Measurements from ENCODE around the gene OCEL1. TPM values are rescaled to one million over a fixed set of nuclear protein-coding genes. Genes with fewer than 3 reads are reported as not detected.

OCEL1 gene, protein sequence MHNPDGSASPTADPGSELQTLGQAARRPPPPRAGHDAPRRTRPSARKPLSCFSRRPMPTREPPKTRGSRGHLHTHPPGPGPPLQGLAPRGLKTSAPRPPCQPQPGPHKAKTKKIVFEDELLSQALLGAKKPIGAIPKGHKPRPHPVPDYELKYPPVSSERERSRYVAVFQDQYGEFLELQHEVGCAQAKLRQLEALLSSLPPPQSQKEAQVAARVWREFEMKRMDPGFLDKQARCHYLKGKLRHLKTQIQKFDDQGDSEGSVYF
- total RNA-seq (10 to 100 TPM; 21.5 to 33.3 (median 23.0) TPM), total RNA-seq (0.58 to 13.6 (median 6.1) reads per million in 29 experiments)
- 18.3 TPM for total RNA-seq (2013)

DNA sequence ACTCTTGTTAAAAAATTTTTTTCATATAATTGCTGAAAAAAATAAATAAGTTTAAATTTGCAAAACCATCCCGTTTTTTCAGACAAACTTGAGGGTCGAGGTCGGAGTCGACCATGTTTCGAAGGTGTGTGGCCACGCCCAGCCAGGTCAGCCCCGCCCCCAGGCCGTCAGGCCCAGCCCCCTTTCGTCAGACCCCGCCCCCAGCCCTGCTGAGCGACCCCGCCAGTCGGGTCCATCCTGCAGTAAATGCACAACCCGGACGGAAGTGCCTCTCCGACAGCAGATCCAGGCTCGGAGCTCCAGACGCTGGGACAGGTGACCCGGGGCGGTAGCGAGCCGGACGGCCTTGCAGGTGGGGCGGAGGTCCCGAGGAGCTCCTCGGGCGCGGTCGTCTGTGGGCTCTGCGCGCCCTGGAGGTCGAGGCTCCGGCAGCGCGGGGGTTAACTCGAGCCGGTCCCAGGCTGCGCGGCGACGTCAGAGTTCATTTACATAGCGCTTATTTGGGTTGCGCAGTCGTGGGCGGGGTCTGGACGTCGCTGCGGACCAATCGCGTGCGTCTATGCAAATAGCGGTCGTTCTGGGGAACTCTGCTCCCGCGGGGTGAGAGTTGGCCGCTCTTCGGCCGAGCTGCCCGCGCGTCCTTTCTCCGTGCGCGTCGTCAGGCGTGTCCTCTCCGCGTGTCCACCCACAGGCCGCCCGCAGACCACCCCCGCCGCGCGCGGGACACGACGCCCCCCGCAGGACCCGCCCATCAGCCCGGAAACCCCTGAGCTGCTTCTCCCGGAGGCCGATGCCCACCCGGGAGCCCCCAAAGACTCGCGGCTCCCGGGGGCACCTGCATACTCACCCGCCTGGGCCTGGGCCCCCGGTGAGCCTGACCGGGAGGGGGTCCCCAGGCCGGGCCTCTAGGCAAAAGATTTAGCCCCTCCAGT is at the start of gene OCEL1:
OCEL1 (plus strand) TSS at position 225 of the 932 bp plus-strand sequence; CDS start at position 247, 22 bp downstream.
- Mint-ChIP-seq H3K36me3 (no peaks in the 10 kb centered on the region), H3K9me3 (no peaks in the 10 kb centered on the region), H3K27me3 (no peaks in the 10 kb centered on the region), H3K4me3 (peak within 1 kb of the TSS; percentile 85 to 95 (median 91)), H3K4me1 (peaks cover 7 to 15% (median 9%) of the 10 kb centered on the region in 3 donors), H3K27ac (peak within 1 kb of the TSS; percentile 97 to 99)
- WGBS (ENCODE audit: insufficient coverage) = under 1% methylated on average over 90 of the region's 90 CpGs
- Histone ChIP-seq H3K9me3 (no peaks in the 10 kb centered on the region), H3K27me3 (replicated peaks in 1 of 2; ENCODE audit: control insufficient read depth in 2 of 2, extremely low read depth in 1 of 2, insufficient read depth in 2 of 2, low read length in 1 of 2) (no peaks in the 10 kb centered on the region), H3K4me1 (ENCODE audit: control insufficient read depth in 1 of 2, extremely low read depth in 1 of 2, insufficient read depth in 2 of 2, low read length in 2 of 2) (peaks cover 0 to 23% of the 10 kb centered on the region in 2 experiments), H3K4me3 (ENCODE audit: control insufficient read depth in 1 of 2, extremely low read depth in 1 of 2, low read length in 1 of 2) (peak within 1 kb of the TSS; percentile 60 to 73), H3K36me3 (ENCODE audit: control insufficient read depth in 2 of 2, extremely low read depth in 1 of 2, insufficient read depth in 1 of 2, low read length in 1 of 2) (peaks cover 4 to 6% of the 10 kb centered on the region in 2 donors), H3K27ac (ENCODE audit: low read length) (peak within 1 kb of the TSS; percentile 79)
- ChIA-PET CTCF (interaction anchor here (0.7 to 2.3 kb wide), 4 partner anchors 11 to 710 kb away, joined by 3 to 6 read pairs (median 4); partner anchors contain the start of genes BABAM1 (in 1 of the 2) and USE1 (in 1 of the 2)), POLR2A (interaction anchor here in 1 of 2 donors (0.6 to 0.7 kb wide), 2 partner anchors 17 to 843 kb away, joined by 4 to 12 read pairs; no protein-coding TSS in a partner anchor)
- ATAC-seq (replicated peaks in 1 of 4) (peak; percentile 90 to 93 (median 92)), DNase-seq (peak; percentile 90 to 99 (median 95))

- Mint-ChIP-seq H3K9me3 (no peaks in the 10 kb centered on the region), H3K27me3 (no peaks in the 10 kb centered on the region), H3K4me3 (no peak overlapping the region), H3K4me1 (peaks cover 4 to 6% (median 5%) of the 10 kb centered on the region in 3 donors), H3K27ac (no peak overlapping the region), H3K36me3 (peaks cover 23% of the 10 kb centered on the region)
- POLR2A ChIA-PET = no interaction called here
- peaks cover 2 to 13% of the 10 kb centered on the region in 2 experiments for H3K4me1 ChIP-seq (ENCODE audit: control insufficient read depth in 1 of 2, extremely low read depth in 1 of 2, insufficient read depth in 2 of 2, low read length in 2 of 2)
- H3K9me3 ChIP-seq = no peaks in the 10 kb centered on the region
- H3K27ac ChIP-seq (ENCODE audit: low read length) = no peak overlapping the region
- DNase-seq = no peak
- 98% methylated on average over 5 of the region's 10 CpGs for WGBS (ENCODE audit: insufficient coverage)
- H3K36me3 ChIP-seq (ENCODE audit: control insufficient read depth in 2 of 2, extremely low read depth in 1 of 2, insufficient read depth in 1 of 2, low read length in 1 of 2) = peaks cover 33 to 49% of the 10 kb centered on the region in 2 donors
- CTCF ChIA-PET = interaction anchor here in 1 of 2 donors (0.7 kb wide), 1 partner anchor 409 kb away, joined by 4 read pairs; no protein-coding TSS in a partner anchor
- no peak for ATAC-seq (replicated peaks in 1 of 4)
- no peaks in the 10 kb centered on the region for H3K27me3 ChIP-seq (replicated peaks in 1 of 2; ENCODE audit: control insufficient read depth in 2 of 2, extremely low read depth in 1 of 2, insufficient read depth in 2 of 2, low read length in 1 of 2)
- H3K4me3 ChIP-seq (ENCODE audit: control insufficient read depth in 1 of 2, extremely low read depth in 1 of 2, low read length in 1 of 2) = no peak overlapping the region
These were observed 47.7 kb upstream of the OCEL1 start for GRCh38 chr19:17178291-17178690.

DNA sequence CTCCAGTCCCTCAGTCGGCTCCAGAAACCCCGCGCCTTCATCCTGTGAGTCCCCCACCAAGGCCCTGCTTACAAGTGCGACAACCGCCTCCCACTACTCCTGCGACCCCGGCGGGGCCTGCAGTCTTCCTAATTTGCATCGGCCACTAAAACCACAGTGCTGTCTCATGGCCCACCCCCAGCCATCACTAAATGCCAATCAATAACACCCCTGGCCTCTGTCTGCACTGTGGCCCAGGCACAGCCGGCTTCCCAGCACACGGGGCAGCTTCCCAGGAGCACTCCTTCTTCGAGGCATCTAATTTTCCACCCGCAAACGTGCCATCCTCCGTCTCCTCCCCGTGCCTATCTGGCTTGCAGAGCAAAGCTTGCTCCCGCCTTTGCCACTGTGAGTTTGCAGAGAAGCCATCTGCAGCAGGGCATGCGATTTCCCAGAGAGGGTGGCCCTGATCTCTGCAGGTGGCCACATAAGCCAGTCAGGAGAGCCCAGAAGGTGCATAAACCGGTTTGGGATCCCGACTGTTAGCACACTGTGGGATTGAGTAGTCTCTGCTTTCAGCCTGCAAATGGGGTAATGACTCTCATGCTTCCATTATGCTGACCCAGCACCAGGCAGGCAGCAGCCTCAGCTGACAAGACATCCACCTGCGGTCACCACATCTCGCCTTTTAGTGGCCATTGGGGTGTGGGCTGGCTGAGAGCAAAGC is 44.9 kb upstream of the OCEL1 start:
- Mint-ChIP-seq H3K4me1 (peaks cover 22 to 27% (median 23%) of the 10 kb centered on the region in 3 donors), H3K9me3 (no peaks in the 10 kb centered on the region), H3K36me3 (peaks cover 20% of the 10 kb centered on the region), H3K27ac (peak overlapping the region in 1 of 2 donors; percentile 44), H3K4me3 (no peak overlapping the region), H3K27me3 (no peaks in the 10 kb centered on the region)
- WGBS (ENCODE audit: insufficient coverage) = 94% methylated on average over 20 of the region's 22 CpGs
- H3K27ac ChIP-seq (ENCODE audit: low read length) = no peak overlapping the region
- H3K27me3 ChIP-seq (replicated peaks in 1 of 2; ENCODE audit: control insufficient read depth in 2 of 2, extremely low read depth in 1 of 2, insufficient read depth in 2 of 2, low read length in 1 of 2) = no peaks in the 10 kb centered on the region
- POLR2A ChIA-PET = no interaction called here
- H3K4me3 ChIP-seq (ENCODE audit: control insufficient read depth in 1 of 2, extremely low read depth in 1 of 2, low read length in 1 of 2) = no peak overlapping the region
- H3K36me3 ChIP-seq (ENCODE audit: control insufficient read depth in 2 of 2, extremely low read depth in 1 of 2, insufficient read depth in 1 of 2, low read length in 1 of 2) = peaks cover 26 to 34% of the 10 kb centered on the region in 2 donors
- CTCF ChIA-PET = interaction anchor here in 1 of 2 donors (0.6 to 0.8 kb wide), 2 partner anchors 33 to 113 kb away, joined by 4 read pairs; no protein-coding TSS in a partner anchor
- DNase-seq = no peak
- no peak for ATAC-seq (replicated peaks in 1 of 4)
- peaks cover 13 to 40% of the 10 kb centered on the region in 2 experiments for H3K4me1 ChIP-seq (ENCODE audit: control insufficient read depth in 1 of 2, extremely low read depth in 1 of 2, insufficient read depth in 2 of 2, low read length in 2 of 2)
- no peaks in the 10 kb centered on the region for H3K9me3 ChIP-seq

GRCh38 chr19:17183271-17183761 is 42.7 kb upstream of the OCEL1 start:
- peaks cover 22 to 28% (median 23%) of the 10 kb centered on the region in 3 donors for H3K4me1 Mint-ChIP-seq
- POLR2A ChIA-PET = interaction anchor here in 1 of 2 donors (1.5 kb wide), 1 partner anchor 57 kb away, joined by 5 read pairs; no protein-coding TSS in a partner anchor
- Histone ChIP-seq H3K9me3 (no peaks in the 10 kb centered on the region), H3K27ac (ENCODE audit: low read length) (peak overlapping the region; percentile 78), H3K4me1 (ENCODE audit: control insufficient read depth in 1 of 2, extremely low read depth in 1 of 2, insufficient read depth in 2 of 2, low read length in 2 of 2) (peaks cover 13 to 40% of the 10 kb centered on the region in 2 experiments), H3K27me3 (replicated peaks in 1 of 2; ENCODE audit: control insufficient read depth in 2 of 2, extremely low read depth in 1 of 2, insufficient read depth in 2 of 2, low read length in 1 of 2) (no peaks in the 10 kb centered on the region), H3K4me3 (ENCODE audit: control insufficient read depth in 1 of 2, extremely low read depth in 1 of 2, low read length in 1 of 2) (peak overlapping the region; percentile 41 to 66), H3K36me3 (ENCODE audit: control insufficient read depth in 2 of 2, extremely low read depth in 1 of 2, insufficient read depth in 1 of 2, low read length in 1 of 2) (peaks cover 21 to 40% of the 10 kb centered on the region in 2 donors)
- WGBS (ENCODE audit: insufficient coverage) = 51% methylated on average over 8 of the region's 14 CpGs
- H3K9me3 Mint-ChIP-seq = no peaks in the 10 kb centered on the region
- H3K27ac Mint-ChIP-seq = peak overlapping the region; percentile 98 to 99
- CTCF ChIA-PET = interaction anchor here (1.0 to 2.0 kb wide), 3 partner anchors 52 to 116 kb away, joined by 6 to 9 read pairs (median 9); no protein-coding TSS in a partner anchor
- H3K4me3 Mint-ChIP-seq = peak overlapping the region; percentile 84 to 89 (median 85)
- ATAC-seq (replicated peaks in 1 of 4) (peak; percentile 24 to 42 (median 30)), DNase-seq (peak in 13 of 35 experiments; percentile 6 to 43 (median 17))
- H3K27me3 Mint-ChIP-seq = no peaks in the 10 kb centered on the region
- H3K36me3 Mint-ChIP-seq = peaks cover 21% of the 10 kb centered on the region

DNA sequence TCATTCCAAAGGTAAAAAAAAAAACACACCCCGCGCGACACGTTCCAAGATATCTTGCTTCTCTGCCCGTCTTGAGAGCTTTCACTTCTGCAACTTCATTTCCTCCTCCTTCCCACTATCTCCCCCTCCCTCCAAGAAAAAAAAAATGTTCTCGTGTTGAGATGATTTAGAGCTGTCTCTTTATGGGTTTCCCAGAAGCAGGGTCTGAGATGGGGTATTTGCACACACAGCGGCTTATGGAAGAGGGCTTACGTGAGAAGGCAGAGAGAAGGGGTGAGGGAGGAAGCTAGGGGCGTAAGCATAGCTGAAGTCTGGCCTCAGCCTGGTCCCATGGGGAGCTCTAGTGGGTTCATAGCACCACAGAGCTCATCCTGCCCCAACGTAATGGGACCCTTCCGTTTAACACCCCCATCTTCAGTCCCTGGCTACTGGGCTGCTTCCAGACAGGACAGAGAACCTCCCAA is 42.1 kb upstream of the OCEL1 start:
- peaks cover 13 to 40% of the 10 kb centered on the region in 2 experiments for H3K4me1 ChIP-seq (ENCODE audit: control insufficient read depth in 1 of 2, extremely low read depth in 1 of 2, insufficient read depth in 2 of 2, low read length in 2 of 2)
- no peaks in the 10 kb centered on the region for H3K27me3 Mint-ChIP-seq
- peak overlapping the region; percentile 78 for H3K27ac ChIP-seq (ENCODE audit: low read length)
- H3K36me3 Mint-ChIP-seq = peaks cover 21% of the 10 kb centered on the region
- no peaks in the 10 kb centered on the region for H3K9me3 ChIP-seq
- H3K4me3 ChIP-seq (ENCODE audit: control insufficient read depth in 1 of 2, extremely low read depth in 1 of 2, low read length in 1 of 2) = peak overlapping the region; percentile 41 to 66
- H3K27ac Mint-ChIP-seq = peak overlapping the region; percentile 98 to 99
- H3K9me3 Mint-ChIP-seq = no peaks in the 10 kb centered on the region
- no peaks in the 10 kb centered on the region for H3K27me3 ChIP-seq (replicated peaks in 1 of 2; ENCODE audit: control insufficient read depth in 2 of 2, extremely low read depth in 1 of 2, insufficient read depth in 2 of 2, low read length in 1 of 2)
- peaks cover 17 to 44% of the 10 kb centered on the region in 2 donors for H3K36me3 ChIP-seq (ENCODE audit: control insufficient read depth in 2 of 2, extremely low read depth in 1 of 2, insufficient read depth in 1 of 2, low read length in 1 of 2)
- H3K4me1 Mint-ChIP-seq = peaks cover 22 to 28% (median 23%) of the 10 kb centered on the region in 3 donors
- CTCF ChIA-PET = interaction anchor here (1.0 to 2.0 kb wide), 3 partner anchors 52 to 117 kb away, joined by 6 to 9 read pairs (median 9); no protein-coding TSS in a partner anchor
- 6% methylated on average over 5 of the region's 11 CpGs for WGBS (ENCODE audit: insufficient coverage)
- ATAC-seq (replicated peaks in 1 of 4) = peak; percentile 67 to 77 (median 72)
- POLR2A ChIA-PET = interaction anchor here in 1 of 2 donors (1.5 kb wide), 1 partner anchor 58 kb away, joined by 5 read pairs; no protein-coding TSS in a partner anchor
- peak in 15 of 35 experiments; percentile 8 to 59 (median 17) for DNase-seq
- H3K4me3 Mint-ChIP-seq = peak overlapping the region; percentile 84 to 89 (median 85)

All from T-cell (primary cell).